Lower leg skin (tissue), 3 donors: ENCODE data around the gene TECTA.

Experiments
- POLR2A ChIP-seq, 2 donors: fragments of 450-650 bp; IDR thresholded peaks; one replicate each; pipeline ENCODE4 v1.6.1; 2016 to 2017; ENCODE audit warnings: antibody characterized with exemption in 2 of 2, mild to moderate bottlenecking in 1 of 2, moderate library complexity in 1 of 2
- TF ChIP-seq, protein P1 (sequence below), 3 donors: fragments of 450-650 bp; IDR thresholded peaks; one replicate each; pipeline ENCODE4 v1.5.1; 2016; ENCODE audit warnings: antibody characterized with exemption in 3 of 3, mild to moderate bottlenecking in 3 of 3, moderate library complexity in 2 of 3

DNA sequence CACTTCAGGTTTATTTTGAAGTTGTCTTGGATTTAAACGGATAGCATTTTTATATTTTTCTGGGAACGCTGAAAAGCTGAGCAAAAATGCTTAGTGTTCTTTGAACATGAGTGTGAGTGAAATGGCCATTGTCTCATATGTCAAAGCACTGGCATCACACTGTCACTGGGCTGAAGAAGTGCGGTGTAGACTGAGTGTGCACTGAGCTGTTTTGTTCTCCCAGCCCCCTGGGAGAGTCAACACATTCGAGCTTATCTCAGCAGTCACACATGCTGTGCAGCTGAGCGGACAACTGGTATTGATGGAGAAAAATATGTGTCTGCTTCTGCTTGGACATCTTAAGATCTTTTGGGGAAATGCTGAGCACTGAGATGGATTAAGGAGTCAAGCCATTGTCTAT is 90.8 kb downstream of the TECTA start:
- no peak for TF ChIP-seq POLR2A (IDR thresholded peaks at IDR 0.05)
- TF ChIP-seq, protein P1, sequence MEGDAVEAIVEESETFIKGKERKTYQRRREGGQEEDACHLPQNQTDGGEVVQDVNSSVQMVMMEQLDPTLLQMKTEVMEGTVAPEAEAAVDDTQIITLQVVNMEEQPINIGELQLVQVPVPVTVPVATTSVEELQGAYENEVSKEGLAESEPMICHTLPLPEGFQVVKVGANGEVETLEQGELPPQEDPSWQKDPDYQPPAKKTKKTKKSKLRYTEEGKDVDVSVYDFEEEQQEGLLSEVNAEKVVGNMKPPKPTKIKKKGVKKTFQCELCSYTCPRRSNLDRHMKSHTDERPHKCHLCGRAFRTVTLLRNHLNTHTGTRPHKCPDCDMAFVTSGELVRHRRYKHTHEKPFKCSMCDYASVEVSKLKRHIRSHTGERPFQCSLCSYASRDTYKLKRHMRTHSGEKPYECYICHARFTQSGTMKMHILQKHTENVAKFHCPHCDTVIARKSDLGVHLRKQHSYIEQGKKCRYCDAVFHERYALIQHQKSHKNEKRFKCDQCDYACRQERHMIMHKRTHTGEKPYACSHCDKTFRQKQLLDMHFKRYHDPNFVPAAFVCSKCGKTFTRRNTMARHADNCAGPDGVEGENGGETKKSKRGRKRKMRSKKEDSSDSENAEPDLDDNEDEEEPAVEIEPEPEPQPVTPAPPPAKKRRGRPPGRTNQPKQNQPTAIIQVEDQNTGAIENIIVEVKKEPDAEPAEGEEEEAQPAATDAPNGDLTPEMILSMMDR (IDR thresholded peaks at IDR 0.05) = no peak
